Spleen (tissue), 11 donors: ENCODE measurements around the gene MSH3. TPM values are rescaled to one million over a fixed set of nuclear protein-coding genes. Genes with fewer than 3 reads are reported as not detected.

Experiments
- DNase-seq: peaks from one replicate; pipeline ENCODE4 v3.0.0-alpha.2; 2020
- H3K27ac ChIP-seq, 8 donors: fragments of 200-600 bp; sonication (generic) in 7 of 8; 1 replicate in 4 of 8; 2 replicates in 4 of 8; pipeline versions ENCODE4 v1.5.0 to v1.8.0; 2016 to 2021; ENCODE audit warnings: inconsistent platforms in 4 of 8, mild to moderate bottlenecking in 4 of 8, moderate library complexity in 1 of 8
- H3K27me3 ChIP-seq, 7 donors: fragments of 200-600 bp; sonication (generic) in 6 of 7; replicated peaks in 1 of 7; 1 replicate in 4 of 7; 2 replicates in 3 of 7; pipeline versions ENCODE4 v1.5.0 to v1.8.0; 2016 to 2021; ENCODE audit warnings: inconsistent platforms in 3 of 7, mild to moderate bottlenecking in 1 of 7
- H3K36me3 ChIP-seq, 6 donors: fragments of 200-600 bp; sonication (generic) in 5 of 6; 1 replicate in 4 of 6; 2 replicates in 2 of 6; pipeline versions ENCODE4 v1.5.0 to v1.8.0; 2016 to 2021; ENCODE audit warnings: inconsistent platforms in 2 of 6
- H3K4me1 ChIP-seq, 6 donors: fragments of 200-600 bp; sonication (generic) in 5 of 6; 1 replicate in 3 of 6; 2 replicates in 3 of 6; pipeline versions ENCODE4 v1.5.0 to v1.8.0; 2016 to 2021; ENCODE audit warnings: inconsistent platforms in 3 of 6
- H3K4me3 ChIP-seq, 8 donors: fragments of 200-600 bp; sonication (generic) in 7 of 8; 1 replicate in 4 of 8; 2 replicates in 4 of 8; pipeline versions ENCODE4 v1.5.0 to v1.8.0; 2016 to 2021; ENCODE audit warnings: inconsistent platforms in 4 of 8, mild to moderate bottlenecking in 4 of 8, moderate library complexity in 2 of 8
- H3K9me3 ChIP-seq, 8 donors: fragments of 200-600 bp; sonication (generic) in 7 of 8; 1 replicate in 4 of 8; 2 replicates in 4 of 8; pipeline versions ENCODE4 v1.5.0 to v1.8.0; 2016 to 2021; ENCODE audit warnings: inconsistent platforms in 4 of 8
- CTCF ChIP-seq, 11 experiments: fragments of 200-600 bp in 7 of 11; fragments of 450-650 bp in 4 of 11; sonication (generic) in 4 of 11; IDR thresholded peaks in 8 of 11; conservative IDR thresholded peaks in 3 of 11; 1 replicate in 7 of 11; 2 replicates in 4 of 11; pipeline versions ENCODE4 v1.4.0 to v1.8.0; 2016 to 2021; ENCODE audit warnings: antibody characterized with exemption in 11 of 11, inconsistent platforms in 4 of 11, mild to moderate bottlenecking in 1 of 11
- POLR2A ChIP-seq, 3 donors: fragments of 450-650 bp; IDR thresholded peaks; one replicate each; pipeline ENCODE4 v1.5.1; 2017; ENCODE audit warnings: antibody characterized with exemption in 3 of 3, mild to moderate bottlenecking in 1 of 3
- POLR2AphosphoS5 ChIP-seq, 3 donors: sonication (generic); formaldehyde crosslinking; IDR thresholded peaks; one replicate each; pipeline ENCODE4 v1.5.1; 2017; ENCODE audit warnings: antibody characterized with exemption in 3 of 3
- WGBS, 5 donors: extraction: QIAGEN DNeasy Blood & Tissue Kit in 3 of 5; methylation state at CpG; one replicate each; pipeline versions ENCODE4 v1.1.5 to v1.1.7; 2013 to 2018; 5-methylcytosine and 5-hydroxymethylcytosine counted together
- intact Hi-C: fragments of 100-400 bp; cut with DNase I; formaldehyde crosslinking; loops from one replicate; pipeline ENCODE4 v1.15.0; 2023; ENCODE audit warnings: low total_unique reads
- polyA plus RNA-seq, 3 donors: library from polyadenylated mRNA; stranded (reverse); fragments of 200-250 nt; gene quantifications; one replicate each; pipeline ENCODE4 v1.2.1, GENCODE V29; 2013
- total RNA-seq, 7 donors: library from RNA; depleted of rRNA in 3 of 7; stranded (reverse); fragments of >200 nt in 3 of 7; fragmentation: NEBNext Ultra II Directional in 4 of 7; extraction: Animal tissue kit (Norgen Biotek cat#: 25700) in 4 of 7; gene quantifications; one replicate each; pipeline versions ENCODE4 v1.1.0 to v1.2.1, GENCODE V29; 2016 to 2021
- donor health status: healthy with polysubstance abuse.
- donor health status: DM: no; HTN: no; CAD: no; lungs with moderate emphysema.
- donor health status: DM: no; HTN: no; CAD: no.
- donor health status: Bipolar disorder and iron deficiency.
- donor health status: healthy.
- donor health status: DM: no; HTN: no; CAD: no.
- donor health status: DM: yes; HTN: yes; CAD: no.

The MSH3 gene
- total and polyA plus RNA-seq, 10 donors = 2.3 to 17.0 (median 14.6) TPM

GRCh38 chr5:80698369-80698768 is 43.9 kb downstream of the MSH3 start:
- Histone ChIP-seq H3K27ac (no peak overlapping the region), H3K9me3 (no peaks in the 10 kb centered on the region), H3K4me3 (no peak overlapping the region), H3K4me1 (peaks cover 0 to 2% (median 0%) of the 10 kb centered on the region in 6 donors), H3K27me3 (no peaks in the 10 kb centered on the region), H3K36me3 (peaks cover 0 to 71% (median 4%) of the 10 kb centered on the region in 6 donors)
- TF ChIP-seq POLR2AphosphoS5 (IDR thresholded peaks at IDR 0.05) (no peak), CTCF (IDR thresholded peaks at IDR 0.05 in 8 of 11, conservative IDR thresholded peaks at IDR 0.05 in 3 of 11) (no peak), POLR2A (IDR thresholded peaks at IDR 0.05) (no peak)
- intact Hi-C loops = no loop called here
- WGBS, 5 donors = 76 to 87% (median 79%) methylated on average over 5 of the region's 5 CpGs
- DNase-seq = no peak

GRCh38 chr5:80701597-80701996 is 47.1 kb downstream of the MSH3 start:
- DNase-seq = no peak
- Histone ChIP-seq H3K36me3 (peaks cover 0 to 73% (median 2%) of the 10 kb centered on the region in 6 donors), H3K4me1 (peaks cover 0 to 6% (median 0%) of the 10 kb centered on the region in 6 donors), H3K9me3 (no peaks in the 10 kb centered on the region), H3K4me3 (no peak overlapping the region), H3K27ac (no peak overlapping the region), H3K27me3 (no peaks in the 10 kb centered on the region)
- TF ChIP-seq POLR2A (IDR thresholded peaks at IDR 0.05) (no peak), POLR2AphosphoS5 (IDR thresholded peaks at IDR 0.05) (no peak), CTCF (IDR thresholded peaks at IDR 0.05 in 8 of 11, conservative IDR thresholded peaks at IDR 0.05 in 3 of 11) (no peak)
- 44 to 72% (median 58%) methylated on average over 1 of the region's 1 CpG for WGBS, 5 donors
- intact Hi-C loops = no loop called here

GRCh38 chr5:80703291-80703690 is 48.8 kb downstream of the MSH3 start:
- intact Hi-C loops = no loop called here
- no peaks in the 10 kb centered on the region for H3K27me3 ChIP-seq
- H3K4me1 ChIP-seq = peaks cover 0 to 6% (median 0%) of the 10 kb centered on the region in 6 donors
- no peak for DNase-seq
- no peak overlapping the region for H3K4me3 ChIP-seq
- TF ChIP-seq POLR2AphosphoS5 (IDR thresholded peaks at IDR 0.05) (no peak), POLR2A (IDR thresholded peaks at IDR 0.05) (no peak), CTCF (IDR thresholded peaks at IDR 0.05 in 8 of 11, conservative IDR thresholded peaks at IDR 0.05 in 3 of 11) (no peak)
- H3K9me3 ChIP-seq = no peaks in the 10 kb centered on the region
- H3K27ac ChIP-seq = no peak overlapping the region
- H3K36me3 ChIP-seq = peaks cover 0 to 71% (median 5%) of the 10 kb centered on the region in 6 donors

- DNase-seq = no peak
- intact Hi-C loops = no loop called here
- Histone ChIP-seq H3K27ac (no peak overlapping the region), H3K36me3 (peaks cover 0 to 72% (median 7%) of the 10 kb centered on the region in 6 donors), H3K27me3 (no peaks in the 10 kb centered on the region), H3K4me3 (no peak overlapping the region), H3K4me1 (peaks cover 0 to 6% (median 0%) of the 10 kb centered on the region in 6 donors), H3K9me3 (no peaks in the 10 kb centered on the region)
- WGBS, 5 donors = 62 to 77% (median 65%) methylated on average over 4 to 5 of the region's 5 CpGs
- TF ChIP-seq CTCF (IDR thresholded peaks at IDR 0.05 in 8 of 11, conservative IDR thresholded peaks at IDR 0.05 in 3 of 11) (no peak), POLR2AphosphoS5 (IDR thresholded peaks at IDR 0.05) (no peak), POLR2A (IDR thresholded peaks at IDR 0.05) (no peak)
Observed at GRCh38 chr5:80703747-80704146, 49.3 kb downstream of the MSH3 start.
